NCI-H1417 treated with DMSO at 0.1 percent for 48 hours (cell line): Measurements from ENCODE around the gene IFT43.

Experiments
- DNase-seq: peaks from one replicate; lab custom pipeline; 2025; lab: John Stamatoyannopoulos, UW

The IFT43 gene

GRCh38 chr14:76080471-76080870, 94.9 kb downstream of the IFT43 start:
- no peak for DNase-seq

GRCh38 chr14:76081642-76082041, 96.1 kb downstream of the IFT43 start:
- no peak for DNase-seq

- no peak for DNase-seq
These were observed 98.5 kb downstream of the IFT43 start for GRCh38 chr14:76083796-76084765.

- DNase-seq: no peak
These were observed 99.8 kb downstream of the IFT43 start for GRCh38 chr14:76085358-76085757.

- no peak for DNase-seq
These were observed 101.1 kb downstream of the IFT43 start for GRCh38 chr14:76086636-76087035.

- DNase-seq: no peak
These were observed 102.8 kb downstream of the IFT43 start for GRCh38 chr14:76088326-76088725.

GRCh38 chr14:76088771-76089571, 103.4 kb downstream of the IFT43 start:
- no peak for DNase-seq

- DNase-seq: no peak
These were observed 104.0 kb downstream of the IFT43 start for GRCh38 chr14:76089575-76089974.

GRCh38 chr14:76090616-76091391, 105.2 kb downstream of the IFT43 start:
- DNase-seq: no peak

- no peak for DNase-seq
These were observed 107.5 kb downstream of the IFT43 start for GRCh38 chr14:76093077-76093476.

- no peak for DNase-seq
These were observed 110.7 kb downstream of the IFT43 start for GRCh38 chr14:76096257-76096656.

GRCh38 chr14:76097547-76097946, 112.0 kb downstream of the IFT43 start:
- DNase-seq: no peak

- no peak for DNase-seq
These were observed 112.5 kb downstream of the IFT43 start for GRCh38 chr14:76098047-76098446.

- no peak for DNase-seq
These were observed 113.5 kb downstream of the IFT43 start for GRCh38 chr14:76098916-76099675.

- DNase-seq: no peak
These were observed 114.7 kb downstream of the IFT43 start for GRCh38 chr14:76100236-76100635.

GRCh38 chr14:76101391-76102379, 116.1 kb downstream of the IFT43 start:
- DNase-seq: no peak

- DNase-seq: no peak
These were observed 119.3 kb downstream of the IFT43 start for GRCh38 chr14:76104802-76105355.

- DNase-seq: no peak
These were observed 120.6 kb downstream of the IFT43 start for GRCh38 chr14:76106188-76106587.

GRCh38 chr14:76109087-76109880, 123.7 kb downstream of the IFT43 start:
- no peak for DNase-seq
